Loucy (cell line): ENCODE data around the gene TCEANC2.
"Not testable (repeated sequence)": the region's sequence is repeated elsewhere in the genome, so short reads cannot be mapped to it uniquely, and the experiment has no call there.

ENCODE experiments used
- CTCF ChIP-seq: fragments of 200-600 bp; sonication (generic); conservative IDR thresholded peaks from 2 replicates; pipeline ENCODE4 v1.5.1; 2014; ENCODE audit warnings: mild to moderate bottlenecking, antibody characterized with exemption, low read length
- EZH2phosphoT487 ChIP-seq: fragments of 200-600 bp; IDR thresholded peaks from 2 replicates; pipeline ENCODE4 v1.6.1; 2018; ENCODE audit warnings: antibody characterized with exemption, mild to moderate bottlenecking, moderate library complexity, borderline replicate concordance

- TF ChIP-seq CTCF, EZH2phosphoT487: not testable (repeated sequence)
Observed at GRCh38 chr1:54019562-54020176, 33.7 kb upstream of the TCEANC2 start.
